Activated T-cell treated with anti-CD3 and anti-CD28 coated beads, Interleukin-2, amount 50 U/mL, for 72 hours (primary cell): ENCODE measurements around the gene MEMO1. TPM values are rescaled to one million over a fixed set of nuclear protein-coding genes. Genes with fewer than 3 reads are reported as not detected.
A peak's percentile ranks its signal among the peaks of the same experiment; 100 is the strongest.
"Not testable (repeated sequence)": the region's sequence is repeated elsewhere in the genome, so short reads cannot be mapped to it uniquely, and the experiment has no call there.

ENCODE experiments used
- ATAC-seq, 2 donors: fragments of 150-1000 bp; cut with Tn5 transposase; replicated peaks in 1 of 2; 2 replicates each; pipeline ENCODE4 v1.10.0; 2021; ENCODE audit warnings: moderate library complexity in 2 of 2, mild to moderate bottlenecking in 1 of 2
- DNase-seq, 2 donors: peaks; one replicate each; pipeline ENCODE4 v3.0.0; 2021 to 2022; ENCODE audit warnings: mixed read lengths in 1 of 2
- H3K27ac Mint-ChIP-seq: one replicate; pipeline ENCODE4 v1.8.0; 2022; ENCODE audit warnings: mild to moderate bottlenecking, moderate library complexity, mixed read lengths
- H3K27me3 Mint-ChIP-seq: one replicate; pipeline ENCODE4 v1.8.0; 2022; ENCODE audit warnings: low read depth, mixed read lengths
- H3K36me3 Mint-ChIP-seq, 2 donors: one replicate each; pipeline ENCODE4 v1.8.0; 2022; ENCODE audit warnings: mixed read lengths in 2 of 2, mild to moderate bottlenecking in 1 of 2; ENCODE audit not compliant: insufficient read depth in 2 of 2
- H3K4me1 Mint-ChIP-seq: one replicate; pipeline ENCODE4 v1.8.0; 2022; ENCODE audit warnings: low read depth, mixed read lengths
- H3K4me3 Mint-ChIP-seq, 2 donors: one replicate each; pipeline ENCODE4 v1.8.0; 2022; ENCODE audit warnings: mild to moderate bottlenecking in 2 of 2, mixed read lengths in 2 of 2, moderate library complexity in 2 of 2
- H3K9me3 Mint-ChIP-seq, 2 donors: one replicate each; pipeline ENCODE4 v1.8.0; 2022; ENCODE audit warnings: mixed read lengths in 2 of 2
- total RNA-seq, 2 donors: library from RNA; stranded (reverse); gene quantifications; one replicate each; pipeline ENCODE4 v1.2.3, GENCODE V29; 2022

The MEMO1 gene
- total RNA-seq, 2 donors from 2014 or later: 45.9 to 47.7 TPM

DNA sequence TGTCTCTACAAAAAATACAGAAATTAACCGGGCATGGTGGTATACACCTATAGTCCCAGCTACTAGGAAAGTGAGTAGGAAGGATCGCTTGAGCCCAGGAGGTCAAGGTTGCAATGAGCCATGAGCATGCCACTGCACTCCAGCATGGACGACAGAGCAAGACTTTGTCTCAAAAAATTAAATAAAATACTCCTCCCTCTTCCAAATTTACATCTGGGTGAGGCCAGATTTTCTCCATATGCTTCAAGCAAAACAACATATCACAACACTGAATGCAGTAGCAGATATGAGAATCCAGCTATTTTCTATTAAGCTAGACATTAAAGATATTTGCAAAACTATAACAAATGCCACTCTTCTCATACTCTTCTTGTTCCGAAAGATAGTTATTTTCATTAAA is 20.9 kb downstream of the MEMO1 start:
- peaks cover 0 to 3% of the 10 kb centered on the region in 2 donors for H3K36me3 Mint-ChIP-seq
- H3K4me3 Mint-ChIP-seq: no peak overlapping the region
- H3K27me3 Mint-ChIP-seq: no peaks in the 10 kb centered on the region
- no peak overlapping the region for H3K27ac Mint-ChIP-seq
- H3K9me3 Mint-ChIP-seq: no peaks in the 10 kb centered on the region
- no peak for ATAC-seq
- DNase-seq: no peak
- H3K4me1 Mint-ChIP-seq: peaks cover 47% of the 10 kb centered on the region

- Mint-ChIP-seq H3K4me3 (peak overlapping the region in 1 of 2 donors; percentile 12), H3K27me3 (no peaks in the 10 kb centered on the region), H3K9me3 (no peaks in the 10 kb centered on the region), H3K4me1 (peaks cover 39% of the 10 kb centered on the region), H3K27ac (peak overlapping the region; percentile 39), H3K36me3 (peaks cover 0 to 6% of the 10 kb centered on the region in 2 donors)
- DNase-seq (no peak), ATAC-seq (peak; percentile 75 to 92)
Observed at GRCh38 chr2:31987454-31988220, 23.2 kb downstream of the MEMO1 start.

- H3K4me1 Mint-ChIP-seq: peaks cover 36% of the 10 kb centered on the region
- H3K36me3 Mint-ChIP-seq: peaks cover 0 to 6% of the 10 kb centered on the region in 2 donors
- no peaks in the 10 kb centered on the region for H3K27me3 Mint-ChIP-seq
- H3K27ac Mint-ChIP-seq: no peak overlapping the region
- H3K9me3 Mint-ChIP-seq: no peaks in the 10 kb centered on the region
- ATAC-seq (no peak), DNase-seq (no peak)
- no peak overlapping the region for H3K4me3 Mint-ChIP-seq
Observed at GRCh38 chr2:31986906-31987305, 23.9 kb downstream of the MEMO1 start.

DNA sequence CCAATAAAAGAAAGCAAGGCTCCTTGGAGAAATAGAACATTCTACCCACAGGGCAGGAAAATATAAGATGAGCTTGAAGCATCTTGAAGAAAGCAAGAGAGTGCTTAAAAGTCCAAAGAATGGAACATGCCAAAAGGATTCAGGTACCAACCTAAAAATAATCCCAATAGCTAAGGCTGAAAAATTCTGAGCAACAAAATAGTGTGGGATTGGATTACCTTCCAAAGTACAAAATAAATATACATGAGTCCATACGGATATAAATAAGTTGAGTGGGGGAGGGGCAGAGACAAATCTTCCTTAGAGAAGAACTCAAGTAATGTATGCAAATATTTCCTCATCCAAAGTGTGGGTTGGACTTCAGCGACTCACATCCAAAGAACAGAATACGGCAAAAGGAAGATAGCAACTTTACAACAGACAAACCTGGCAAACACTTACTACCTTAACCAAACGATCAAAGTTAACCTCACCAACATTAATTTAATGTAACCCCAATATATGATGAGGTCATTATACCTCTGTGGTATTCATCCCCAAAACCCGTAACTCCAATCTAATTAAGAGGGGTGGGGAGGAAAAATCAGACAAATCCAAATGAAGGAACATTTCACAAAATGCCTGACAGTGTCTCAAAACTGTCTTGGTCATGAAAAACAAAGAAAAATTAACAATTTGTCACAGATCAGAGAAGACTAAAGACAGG is 26.9 kb downstream of the MEMO1 start:
- Mint-ChIP-seq H3K36me3 (peaks cover 0 to 7% of the 10 kb centered on the region in 2 donors), H3K9me3 (peaks cover under 1% of the 10 kb centered on the region in 2 donors), H3K27me3 (no peaks in the 10 kb centered on the region), H3K4me3 (no peak overlapping the region), H3K4me1 (peaks cover 45% of the 10 kb centered on the region), H3K27ac (no peak overlapping the region)
- no peak for DNase-seq
- ATAC-seq: no peak

- peaks cover 2 to 4% of the 10 kb centered on the region in 2 donors for H3K9me3 Mint-ChIP-seq
- peak overlapping the region in 1 of 2 donors; percentile 21 for H3K4me3 Mint-ChIP-seq
- peak; percentile 80 to 83 for ATAC-seq
- peaks cover 22% of the 10 kb centered on the region for H3K4me1 Mint-ChIP-seq
- H3K27ac Mint-ChIP-seq: peak overlapping the region; percentile 47
- H3K27me3 Mint-ChIP-seq: no peaks in the 10 kb centered on the region
- H3K36me3 Mint-ChIP-seq: peaks cover 0 to 6% of the 10 kb centered on the region in 2 donors
- no peak for DNase-seq
Observed at GRCh38 chr2:31980674-31981356, 30.0 kb downstream of the MEMO1 start.

GRCh38 chr2:31979956-31980355 is 30.9 kb downstream of the MEMO1 start:
- Mint-ChIP-seq H3K4me3 (no peak overlapping the region), H3K4me1 (peaks cover 23% of the 10 kb centered on the region), H3K27me3 (no peaks in the 10 kb centered on the region), H3K36me3 (peaks cover 0 to 6% of the 10 kb centered on the region in 2 donors), H3K9me3 (peaks cover 2 to 4% of the 10 kb centered on the region in 2 donors), H3K27ac (no peak overlapping the region)
- DNase-seq (no peak), ATAC-seq (no peak)

DNA sequence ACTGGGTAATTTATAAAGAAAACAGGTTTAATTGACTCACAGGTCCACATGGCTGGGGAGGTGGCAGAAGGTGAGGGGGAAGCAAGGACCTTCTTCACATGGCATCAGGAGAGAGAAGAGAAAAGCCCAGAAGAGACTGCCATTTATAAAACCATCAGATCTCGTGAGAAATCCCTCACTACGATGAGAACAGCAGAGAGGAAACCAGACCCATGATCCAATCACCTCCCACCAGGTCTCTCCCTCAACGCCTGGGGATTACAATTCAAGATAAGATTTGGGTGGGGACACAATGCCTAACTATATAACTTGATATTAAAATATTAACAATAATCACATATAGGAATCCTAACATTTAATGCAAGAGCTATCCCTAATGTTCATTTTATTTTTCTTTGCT is 31.8 kb downstream of the MEMO1 start:
- peaks cover 0 to 6% of the 10 kb centered on the region in 2 donors for H3K36me3 Mint-ChIP-seq

GRCh38 chr2:31978436-31978835 is 32.4 kb downstream of the MEMO1 start:
- no peak overlapping the region for H3K27ac Mint-ChIP-seq
- no peak for ATAC-seq
- H3K27me3 Mint-ChIP-seq: no peaks in the 10 kb centered on the region
- peaks cover 34% of the 10 kb centered on the region for H3K4me1 Mint-ChIP-seq
- H3K36me3 Mint-ChIP-seq: peaks cover 0 to 3% of the 10 kb centered on the region in 2 donors
- no peak overlapping the region for H3K4me3 Mint-ChIP-seq
- peaks cover 2 to 4% of the 10 kb centered on the region in 2 donors for H3K9me3 Mint-ChIP-seq
- DNase-seq: no peak

More for the DNA sequence above, 31.8 kb downstream of the MEMO1 start:
- ATAC-seq (no peak), DNase-seq (no peak)
- H3K4me1 Mint-ChIP-seq: peaks cover 29% of the 10 kb centered on the region
- H3K4me3 Mint-ChIP-seq: no peak overlapping the region
- no peaks in the 10 kb centered on the region for H3K27me3 Mint-ChIP-seq
- no peak overlapping the region for H3K27ac Mint-ChIP-seq
- H3K9me3 Mint-ChIP-seq: peaks cover 2 to 4% of the 10 kb centered on the region in 2 donors

- DNase-seq (no peak), ATAC-seq (no peak)
- Mint-ChIP-seq H3K27me3 (no peaks in the 10 kb centered on the region), H3K4me1 (peaks cover 26% of the 10 kb centered on the region), H3K36me3 (no peaks in the 10 kb centered on the region), H3K4me3 (no peak overlapping the region), H3K9me3 (peaks cover 0 to under 1% of the 10 kb centered on the region in 2 donors), H3K27ac (peak overlapping the region; percentile 70)
Observed at GRCh38 chr2:31973665-31974064, 37.1 kb downstream of the MEMO1 start.

DNA sequence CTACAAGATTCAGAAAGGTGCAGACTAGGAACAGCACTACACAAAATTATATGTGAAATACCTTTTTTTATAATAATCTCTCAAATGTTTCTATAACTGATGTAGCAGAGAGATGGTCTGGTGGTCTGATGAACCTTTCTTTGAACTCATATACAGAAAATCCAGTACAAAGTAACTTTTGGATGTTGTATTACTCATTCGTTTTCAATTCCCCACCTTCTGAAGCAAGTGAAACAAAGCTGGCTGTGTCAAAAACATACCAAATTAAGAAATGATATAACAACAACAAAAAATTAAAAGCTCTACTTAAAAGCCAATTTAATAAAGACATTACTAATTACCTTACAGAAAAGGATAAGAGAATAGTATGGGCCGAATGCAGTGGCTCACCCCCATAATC is 38.7 kb downstream of the MEMO1 start:
- no peaks in the 10 kb centered on the region for H3K27me3 Mint-ChIP-seq
- no peak overlapping the region for H3K27ac Mint-ChIP-seq
- H3K4me1 Mint-ChIP-seq: peaks cover 26% of the 10 kb centered on the region
- peaks cover 0 to 2% of the 10 kb centered on the region in 2 donors for H3K36me3 Mint-ChIP-seq
- ATAC-seq (no peak), DNase-seq (no peak)
- H3K4me3 Mint-ChIP-seq: no peak overlapping the region
- no peaks in the 10 kb centered on the region for H3K9me3 Mint-ChIP-seq

- peaks cover 19% of the 10 kb centered on the region for H3K4me1 Mint-ChIP-seq
- DNase-seq: no peak
- no peak overlapping the region for H3K4me3 Mint-ChIP-seq
- no peak overlapping the region for H3K27ac Mint-ChIP-seq
- H3K9me3 Mint-ChIP-seq: no peaks in the 10 kb centered on the region
- no peak for ATAC-seq
- peaks cover 0 to 2% of the 10 kb centered on the region in 2 donors for H3K36me3 Mint-ChIP-seq
- H3K27me3 Mint-ChIP-seq: no peaks in the 10 kb centered on the region
Observed at GRCh38 chr2:31969178-31969577, 41.6 kb downstream of the MEMO1 start.

DNA sequence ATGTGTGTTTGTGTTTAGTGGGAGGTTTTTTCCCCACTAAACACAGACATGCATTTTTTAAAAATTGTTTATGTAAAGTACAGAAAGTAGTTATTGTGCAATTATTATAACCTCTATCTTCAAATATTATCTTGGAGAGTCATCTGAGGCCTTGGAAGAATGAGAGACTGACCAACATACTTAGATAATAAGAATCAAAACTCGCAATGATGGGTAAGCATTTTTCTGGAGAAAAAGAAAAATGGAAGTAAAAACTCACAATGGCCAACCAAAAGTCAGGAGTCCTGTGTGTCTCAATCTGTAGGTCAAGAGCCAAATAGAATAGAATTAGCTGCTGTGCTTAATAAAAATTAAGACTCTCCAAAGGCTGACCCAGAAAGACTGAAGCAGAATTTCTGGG is 43.0 kb downstream of the MEMO1 start:
- Mint-ChIP-seq H3K9me3 (no peaks in the 10 kb centered on the region), H3K4me1 (peaks cover 16% of the 10 kb centered on the region), H3K27ac (no peak overlapping the region), H3K4me3 (no peak overlapping the region), H3K36me3 (peaks cover 0 to 2% of the 10 kb centered on the region in 2 donors), H3K27me3 (no peaks in the 10 kb centered on the region)
- DNase-seq (no peak), ATAC-seq (no peak)

GRCh38 chr2:31966402-31966801 is 44.4 kb downstream of the MEMO1 start:
- H3K27ac Mint-ChIP-seq, H3K27me3 Mint-ChIP-seq, H3K9me3 Mint-ChIP-seq, H3K4me3 Mint-ChIP-seq, DNase-seq, H3K36me3 Mint-ChIP-seq, ATAC-seq: not testable (repeated sequence)
- peaks cover 18% of the 10 kb centered on the region for H3K4me1 Mint-ChIP-seq
